ENCODE measurements around the gene TXLNA.

DNA sequence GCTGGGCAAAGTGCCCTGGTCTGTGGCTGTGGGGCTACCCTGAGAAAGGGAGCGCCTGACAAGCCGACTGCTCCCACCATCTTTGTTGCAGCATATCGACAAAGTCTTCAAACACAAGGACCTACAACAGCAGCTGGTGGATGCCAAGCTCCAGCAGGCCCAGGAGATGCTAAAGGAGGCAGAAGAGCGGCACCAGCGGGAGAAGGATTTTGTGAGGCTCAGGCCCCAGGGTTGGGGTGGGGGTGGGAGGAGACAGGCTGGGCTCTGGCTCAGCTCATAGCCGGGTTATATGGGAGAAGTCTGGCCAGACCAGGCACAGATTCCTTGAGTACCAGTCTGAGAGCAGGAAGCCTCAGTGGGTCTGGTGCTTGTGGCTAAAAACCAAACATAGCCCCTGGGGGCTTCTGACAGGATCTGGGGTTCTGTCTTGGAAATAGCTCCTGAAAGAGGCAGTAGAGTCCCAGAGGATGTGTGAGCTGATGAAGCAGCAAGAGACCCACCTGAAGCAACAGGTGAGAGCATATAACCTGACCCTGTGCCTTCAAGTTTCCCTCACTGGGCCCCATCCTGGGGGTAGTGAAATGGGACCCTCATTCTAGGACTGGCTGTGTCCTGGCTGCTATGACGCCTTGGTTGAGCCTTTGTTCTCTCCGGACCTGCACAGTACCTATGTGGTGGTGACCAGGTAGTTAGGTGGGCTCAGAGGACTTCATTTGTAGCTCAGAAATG, 12.9 kb downstream of the TXLNA start:
- TF ChIP-seq SPI1 (IDR thresholded peaks at IDR 0.05; ENCODE audit: low read depth, low read length) (no peak), POLR2A (IDR thresholded peaks at IDR 0.05; ENCODE audit: low read depth, low read length) (0 out of 2 replicates have a peak, but pooled peaks have one; percentile 20), TAF1 (IDR thresholded peaks at IDR 0.05; ENCODE audit: low read depth, low read length) (no peak)

Data from GM12891 (cell line).